HCT116 (cell line): ENCODE measurements around the gene RTN4IP1.

Source experiments
- ATF3 ChIP-seq: IDR thresholded peaks from 2 replicates; pipeline ENCODE4 v1.6.1; 2012
- EZH2phosphoT487 ChIP-seq: fragments of 200-600 bp; IDR thresholded peaks from 2 replicates; pipeline ENCODE4 v1.6.1; 2018; ENCODE audit warnings: antibody characterized with exemption, borderline replicate concordance
- POLR2AphosphoS5 ChIP-seq: IDR thresholded peaks from 2 replicates; pipeline ENCODE4 v1.6.1; 2011; ENCODE audit warnings: mild to moderate bottlenecking, low read depth, low read length, moderate library complexity
- REST ChIP-seq: IDR thresholded peaks from 2 replicates; pipeline ENCODE4 v1.6.1; 2012; ENCODE audit warnings: low read depth
- SIN3A ChIP-seq: IDR thresholded peaks from 2 replicates; pipeline ENCODE4 v1.6.1; 2012; ENCODE audit warnings: low read depth
- SRF ChIP-seq: IDR thresholded peaks from 2 replicates; pipeline ENCODE4 v1.6.1; 2012; ENCODE audit warnings: low read depth
- ZFX ChIP-seq: fragments of 450-650 bp; IDR thresholded peaks from 2 replicates; pipeline ENCODE4 v1.6.1; 2017
- TF ChIP-seq, protein P1 (sequence below), 3 experiments: fragments of 200-600 bp in 1 of 3; sonication (generic) in 1 of 3; IDR thresholded peaks in 2 of 3; conservative IDR thresholded peaks in 1 of 3; 2 replicates each; pipeline ENCODE4 v1.5.1; 2012 to 2017; ENCODE audit warnings: low read depth in 2 of 3, low read length in 2 of 3, antibody characterized with exemption in 1 of 3, borderline replicate concordance in 1 of 3, control low read depth in 1 of 3, mild to moderate bottlenecking in 1 of 3, mixed read lengths in 1 of 3, mixed run types in 1 of 3, moderate library complexity in 1 of 3; ENCODE audit not compliant: insufficient read depth in 1 of 3
- TF ChIP-seq, protein P2 (sequence below): IDR thresholded peaks from 2 replicates; pipeline ENCODE4 v1.6.1; 2012

DNA sequence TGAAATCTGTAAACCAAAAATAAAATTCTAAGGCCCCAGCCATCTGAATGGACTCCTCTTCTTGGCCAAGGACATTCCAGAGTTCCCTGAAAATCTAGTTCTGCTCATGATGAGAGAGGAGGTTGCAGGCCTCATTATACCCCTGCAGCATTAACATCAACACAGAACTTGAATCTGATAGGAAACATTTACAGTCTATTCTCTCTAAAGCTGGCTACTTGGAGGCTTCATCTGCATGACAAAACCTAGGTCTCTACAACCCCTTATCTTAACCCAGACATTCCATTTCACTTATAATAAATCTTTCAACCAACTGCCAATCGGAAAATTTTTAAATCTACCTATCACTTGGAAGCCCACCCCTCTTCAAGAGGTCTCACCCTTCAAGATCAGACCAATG is 15.7 kb downstream of the RTN4IP1 start:
- TF ChIP-seq, protein P1, sequence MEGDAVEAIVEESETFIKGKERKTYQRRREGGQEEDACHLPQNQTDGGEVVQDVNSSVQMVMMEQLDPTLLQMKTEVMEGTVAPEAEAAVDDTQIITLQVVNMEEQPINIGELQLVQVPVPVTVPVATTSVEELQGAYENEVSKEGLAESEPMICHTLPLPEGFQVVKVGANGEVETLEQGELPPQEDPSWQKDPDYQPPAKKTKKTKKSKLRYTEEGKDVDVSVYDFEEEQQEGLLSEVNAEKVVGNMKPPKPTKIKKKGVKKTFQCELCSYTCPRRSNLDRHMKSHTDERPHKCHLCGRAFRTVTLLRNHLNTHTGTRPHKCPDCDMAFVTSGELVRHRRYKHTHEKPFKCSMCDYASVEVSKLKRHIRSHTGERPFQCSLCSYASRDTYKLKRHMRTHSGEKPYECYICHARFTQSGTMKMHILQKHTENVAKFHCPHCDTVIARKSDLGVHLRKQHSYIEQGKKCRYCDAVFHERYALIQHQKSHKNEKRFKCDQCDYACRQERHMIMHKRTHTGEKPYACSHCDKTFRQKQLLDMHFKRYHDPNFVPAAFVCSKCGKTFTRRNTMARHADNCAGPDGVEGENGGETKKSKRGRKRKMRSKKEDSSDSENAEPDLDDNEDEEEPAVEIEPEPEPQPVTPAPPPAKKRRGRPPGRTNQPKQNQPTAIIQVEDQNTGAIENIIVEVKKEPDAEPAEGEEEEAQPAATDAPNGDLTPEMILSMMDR (IDR thresholded peaks at IDR 0.05 in 2 of 3, conservative IDR thresholded peaks at IDR 0.05 in 1 of 3; ENCODE audit: borderline replicate concordance in 1 of 3, insufficient read depth in 1 of 3, low read depth in 2 of 3, low read length in 2 of 3): no peak
- TF ChIP-seq REST (no peak), POLR2AphosphoS5 (no peak), ZFX (no peak), ATF3 (no peak), EZH2phosphoT487 (no peak), SIN3A (no peak), SRF (no peak)
- TF ChIP-seq, protein P2, sequence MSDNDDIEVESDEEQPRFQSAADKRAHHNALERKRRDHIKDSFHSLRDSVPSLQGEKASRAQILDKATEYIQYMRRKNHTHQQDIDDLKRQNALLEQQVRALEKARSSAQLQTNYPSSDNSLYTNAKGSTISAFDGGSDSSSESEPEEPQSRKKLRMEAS: no peak
